ENCODE results near the gene ANGPTL4. TPM values are rescaled to one million over a fixed set of nuclear protein-coding genes. Genes with fewer than 3 reads are reported as not detected.

Gene ANGPTL4
- total and polyA plus RNA-seq, 2 of the 13 experiments (the other 11 are each of a cell fraction or from before 2014, with no cell fraction given) = 0.80 to 21.7 TPM

DNA sequence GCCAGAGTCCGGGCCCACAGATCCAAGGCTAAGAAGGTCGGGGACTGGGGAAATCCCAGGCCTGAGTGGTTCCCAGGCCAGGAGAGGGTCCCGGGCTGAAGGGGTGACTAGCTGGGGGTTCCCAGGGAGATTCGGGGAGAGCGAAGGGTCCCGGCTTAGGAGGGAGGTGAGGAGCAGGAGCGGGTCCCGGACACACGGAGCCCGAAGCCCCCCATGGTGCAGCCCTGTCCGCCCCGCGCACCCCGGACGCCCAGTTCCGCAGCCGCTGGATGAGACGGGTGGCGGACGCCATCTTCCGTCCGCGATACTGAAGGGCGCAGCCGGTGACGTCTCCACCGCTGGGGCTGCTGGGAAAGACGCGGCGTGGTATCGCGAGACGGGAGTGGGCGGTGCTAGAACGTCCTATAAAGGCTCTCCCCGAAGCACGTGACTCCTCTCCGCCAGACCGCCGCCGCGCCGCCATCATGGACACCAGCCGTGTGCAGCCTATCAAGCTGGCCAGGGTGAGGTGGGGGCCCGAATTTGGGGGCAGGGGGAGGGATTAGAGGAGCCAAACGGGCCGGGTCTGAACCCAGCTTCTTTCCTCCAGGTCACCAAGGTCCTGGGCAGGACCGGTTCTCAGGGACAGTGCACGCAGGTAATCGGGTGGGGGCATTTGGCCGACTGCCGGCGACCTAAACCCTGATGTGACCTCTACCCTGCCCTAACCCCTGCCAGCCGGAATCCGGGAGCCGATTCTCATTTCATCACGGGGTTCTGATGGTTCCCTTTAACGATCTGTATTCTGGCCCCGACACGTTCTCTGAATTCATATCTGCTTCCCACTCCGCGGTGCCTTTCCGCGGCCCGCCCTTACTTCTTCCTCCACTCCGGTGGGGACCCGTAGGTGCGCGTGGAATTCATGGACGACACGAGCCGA lies 42.6 kb upstream of the ANGPTL4 start, which contains the start of the genes NDUFA7 and RPS28 (continued):
- TF ChIP-seq, protein P1, sequence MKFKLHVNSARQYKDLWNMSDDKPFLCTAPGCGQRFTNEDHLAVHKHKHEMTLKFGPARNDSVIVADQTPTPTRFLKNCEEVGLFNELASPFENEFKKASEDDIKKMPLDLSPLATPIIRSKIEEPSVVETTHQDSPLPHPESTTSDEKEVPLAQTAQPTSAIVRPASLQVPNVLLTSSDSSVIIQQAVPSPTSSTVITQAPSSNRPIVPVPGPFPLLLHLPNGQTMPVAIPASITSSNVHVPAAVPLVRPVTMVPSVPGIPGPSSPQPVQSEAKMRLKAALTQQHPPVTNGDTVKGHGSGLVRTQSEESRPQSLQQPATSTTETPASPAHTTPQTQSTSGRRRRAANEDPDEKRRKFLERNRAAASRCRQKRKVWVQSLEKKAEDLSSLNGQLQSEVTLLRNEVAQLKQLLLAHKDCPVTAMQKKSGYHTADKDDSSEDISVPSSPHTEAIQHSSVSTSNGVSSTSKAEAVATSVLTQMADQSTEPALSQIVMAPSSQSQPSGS (CRISPR knock-in tag; IDR thresholded peaks at IDR 0.05) = peak; percentile 96
- 0 out of 2 replicates have a peak, but pooled peaks have one; percentile 42 for TF ChIP-seq PAWR (CRISPR knock-in tag; IDR thresholded peaks at IDR 0.05; ENCODE audit: borderline replicate concordance)
- TF ChIP-seq NR1H2 (CRISPR knock-in tag; IDR thresholded peaks at IDR 0.05; ENCODE audit: borderline replicate concordance, low read depth) = 0 out of 2 replicates have a peak, but pooled peaks have one; percentile 76
- no peak; the same call in 1 of the 2 replicates for TF ChIP-seq DNMT3B (CRISPR knock-in tag; conservative IDR thresholded peaks at IDR 0.05)
- TF ChIP-seq HOXA3 (CRISPR knock-in tag; IDR thresholded peaks at IDR 0.05) = peak; percentile 98
- no peak for TF ChIP-seq ZNF24 (IDR thresholded peaks at IDR 0.05)
- peak; percentile 96 for TF ChIP-seq ZNF138 (CRISPR knock-in tag; IDR thresholded peaks at IDR 0.05; ENCODE audit: low read depth)
- TF ChIP-seq, protein P2, sequence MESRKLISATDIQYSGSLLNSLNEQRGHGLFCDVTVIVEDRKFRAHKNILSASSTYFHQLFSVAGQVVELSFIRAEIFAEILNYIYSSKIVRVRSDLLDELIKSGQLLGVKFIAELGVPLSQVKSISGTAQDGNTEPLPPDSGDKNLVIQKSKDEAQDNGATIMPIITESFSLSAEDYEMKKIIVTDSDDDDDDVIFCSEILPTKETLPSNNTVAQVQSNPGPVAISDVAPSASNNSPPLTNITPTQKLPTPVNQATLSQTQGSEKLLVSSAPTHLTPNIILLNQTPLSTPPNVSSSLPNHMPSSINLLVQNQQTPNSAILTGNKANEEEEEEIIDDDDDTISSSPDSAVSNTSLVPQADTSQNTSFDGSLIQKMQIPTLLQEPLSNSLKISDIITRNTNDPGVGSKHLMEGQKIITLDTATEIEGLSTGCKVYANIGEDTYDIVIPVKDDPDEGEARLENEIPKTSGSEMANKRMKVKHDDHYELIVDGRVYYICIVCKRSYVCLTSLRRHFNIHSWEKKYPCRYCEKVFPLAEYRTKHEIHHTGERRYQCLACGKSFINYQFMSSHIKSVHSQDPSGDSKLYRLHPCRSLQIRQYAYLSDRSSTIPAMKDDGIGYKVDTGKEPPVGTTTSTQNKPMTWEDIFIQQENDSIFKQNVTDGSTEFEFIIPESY (CRISPR knock-in tag; IDR thresholded peaks at IDR 0.05) = peak; percentile 51; the same call in 1 of the 2 replicates
- peak; percentile 66; the same call in 1 of the 2 replicates for TF ChIP-seq NR2C2 (CRISPR knock-in tag; IDR thresholded peaks at IDR 0.05; ENCODE audit: borderline replicate concordance)
- peak; percentile 94 for TF ChIP-seq ATF1 (CRISPR knock-in tag; IDR thresholded peaks at IDR 0.05)
- TF ChIP-seq ZNF432 (CRISPR knock-in tag; IDR thresholded peaks at IDR 0.05; ENCODE audit: borderline replicate concordance) = no peak
- TF ChIP-seq, protein P3, sequence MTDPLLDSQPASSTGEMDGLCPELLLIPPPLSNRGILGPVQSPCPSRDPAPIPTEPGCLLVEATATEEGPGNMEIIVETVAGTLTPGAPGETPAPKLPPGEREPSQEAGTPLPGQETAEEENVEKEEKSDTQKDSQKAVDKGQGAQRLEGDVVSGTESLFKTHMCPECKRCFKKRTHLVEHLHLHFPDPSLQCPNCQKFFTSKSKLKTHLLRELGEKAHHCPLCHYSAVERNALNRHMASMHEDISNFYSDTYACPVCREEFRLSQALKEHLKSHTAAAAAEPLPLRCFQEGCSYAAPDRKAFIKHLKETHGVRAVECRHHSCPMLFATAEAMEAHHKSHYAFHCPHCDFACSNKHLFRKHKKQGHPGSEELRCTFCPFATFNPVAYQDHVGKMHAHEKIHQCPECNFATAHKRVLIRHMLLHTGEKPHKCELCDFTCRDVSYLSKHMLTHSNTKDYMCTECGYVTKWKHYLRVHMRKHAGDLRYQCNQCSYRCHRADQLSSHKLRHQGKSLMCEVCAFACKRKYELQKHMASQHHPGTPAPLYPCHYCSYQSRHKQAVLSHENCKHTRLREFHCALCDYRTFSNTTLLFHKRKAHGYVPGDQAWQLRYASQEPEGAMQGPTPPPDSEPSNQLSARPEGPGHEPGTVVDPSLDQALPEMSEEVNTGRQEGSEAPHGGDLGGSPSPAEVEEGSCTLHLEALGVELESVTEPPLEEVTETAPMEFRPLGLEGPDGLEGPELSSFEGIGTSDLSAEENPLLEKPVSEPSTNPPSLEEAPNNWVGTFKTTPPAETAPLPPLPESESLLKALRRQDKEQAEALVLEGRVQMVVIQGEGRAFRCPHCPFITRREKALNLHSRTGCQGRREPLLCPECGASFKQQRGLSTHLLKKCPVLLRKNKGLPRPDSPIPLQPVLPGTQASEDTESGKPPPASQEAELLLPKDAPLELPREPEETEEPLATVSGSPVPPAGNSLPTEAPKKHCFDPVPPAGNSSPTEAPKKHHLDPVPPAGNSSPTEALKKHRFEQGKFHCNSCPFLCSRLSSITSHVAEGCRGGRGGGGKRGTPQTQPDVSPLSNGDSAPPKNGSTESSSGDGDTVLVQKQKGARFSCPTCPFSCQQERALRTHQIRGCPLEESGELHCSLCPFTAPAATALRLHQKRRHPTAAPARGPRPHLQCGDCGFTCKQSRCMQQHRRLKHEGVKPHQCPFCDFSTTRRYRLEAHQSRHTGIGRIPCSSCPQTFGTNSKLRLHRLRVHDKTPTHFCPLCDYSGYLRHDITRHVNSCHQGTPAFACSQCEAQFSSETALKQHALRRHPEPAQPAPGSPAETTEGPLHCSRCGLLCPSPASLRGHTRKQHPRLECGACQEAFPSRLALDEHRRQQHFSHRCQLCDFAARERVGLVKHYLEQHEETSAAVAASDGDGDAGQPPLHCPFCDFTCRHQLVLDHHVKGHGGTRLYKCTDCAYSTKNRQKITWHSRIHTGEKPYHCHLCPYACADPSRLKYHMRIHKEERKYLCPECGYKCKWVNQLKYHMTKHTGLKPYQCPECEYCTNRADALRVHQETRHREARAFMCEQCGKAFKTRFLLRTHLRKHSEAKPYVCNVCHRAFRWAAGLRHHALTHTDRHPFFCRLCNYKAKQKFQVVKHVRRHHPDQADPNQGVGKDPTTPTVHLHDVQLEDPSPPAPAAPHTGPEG (CRISPR knock-in tag; IDR thresholded peaks at IDR 0.05) = peak; percentile 65
- TF ChIP-seq, protein P4, sequence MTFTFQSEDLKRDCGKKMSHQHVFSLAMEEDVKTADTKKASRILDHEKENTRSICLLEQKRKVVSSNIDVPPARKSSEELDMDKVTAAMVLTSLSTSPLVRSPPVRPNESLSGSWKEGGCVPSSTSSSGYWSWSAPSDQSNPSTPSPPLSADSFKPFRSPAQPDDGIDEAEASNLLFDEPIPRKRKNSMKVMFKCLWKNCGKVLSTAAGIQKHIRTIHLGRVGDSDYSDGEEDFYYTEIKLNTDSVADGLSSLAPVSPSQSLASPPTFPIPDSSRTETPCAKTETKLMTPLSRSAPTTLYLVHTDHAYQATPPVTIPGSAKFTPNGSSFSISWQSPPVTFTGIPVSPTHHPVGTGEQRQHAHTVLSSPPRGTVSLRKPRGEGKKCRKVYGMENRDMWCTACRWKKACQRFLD (CRISPR knock-in tag; IDR thresholded peaks at IDR 0.05; ENCODE audit: borderline replicate concordance) = no peak
- no peak for TF ChIP-seq GTF3A (CRISPR knock-in tag; conservative IDR thresholded peaks at IDR 0.05)
- TF ChIP-seq ZEB1 (IDR thresholded peaks at IDR 0.05; ENCODE audit: insufficient replicate concordance, low read depth) = peak; percentile 52
- TF ChIP-seq RXRB (CRISPR knock-in tag; IDR thresholded peaks at IDR 0.05; ENCODE audit: borderline replicate concordance) = peak; percentile 26; the same call in 1 of the 2 replicates
- TF ChIP-seq POLR2AphosphoS5 (IDR thresholded peaks at IDR 0.05; ENCODE audit: low read depth, low read length) = peak; percentile 85
